Endothelial cell of umbilical vein (primary cell): ENCODE results near the gene VASH2. TPM values are rescaled to one million over a fixed set of nuclear protein-coding genes. Genes with fewer than 3 reads are reported as not detected.

Experiments used
- BruUV-seq: library from RNA; stranded (reverse); fragments of 400-500 nt; replicated peaks from 2 replicates; lab custom pipeline; 2021; lab: Mats Ljungman, UMichigan
- CTCF ChIA-PET: fragments of 300-600, 350-600 bp; sonication (Branson Sonifier 250); formaldehyde crosslinking; loops from one replicate; lab custom pipeline; 2021; ENCODE audit warnings: antibody characterized with exemption, inconsistent platforms; lab: Charles Lee
- POLR2A ChIA-PET: fragments of 300-600, 350-600 bp; sonication (Branson Sonifier 250); formaldehyde crosslinking; loops from one replicate; lab custom pipeline; 2021; ENCODE audit warnings: antibody characterized with exemption, inconsistent platforms; lab: Charles Lee
- DNase-seq: peaks from one replicate; pipeline ENCODE4 v3.0.0-alpha.2; 2011; ENCODE audit warnings: low read depth, low spot score
- FAIRE-seq: peaks from 2 replicates; lab custom pipeline; 2011; peaks lifted over from hg19 to GRCh38; lab: Jason Lieb, UNC
- H2AFZ ChIP-seq: 2 replicates; pipeline ENCODE4 v1.6.0; 2012; ENCODE audit warnings: low read depth, low read length, control low read depth, inconsistent platforms
- H3K27ac ChIP-seq: 2 replicates; pipeline ENCODE4 v1.5.1; 2011; ENCODE audit warnings: low read depth, mild to moderate bottlenecking, control low read depth, low read length, moderate library complexity; ENCODE audit not compliant: insufficient read depth
- H3K27me3 ChIP-seq, 2 experiments: 2 replicates each; pipeline versions ENCODE4 v1.6.0 to v1.6.1; 2011; ENCODE audit warnings: low read length in 2 of 2, mixed read lengths in 1 of 2; ENCODE audit not compliant: control insufficient read depth in 2 of 2, insufficient read depth in 2 of 2
- H3K36me3 ChIP-seq, 2 experiments: 2 replicates in 1 of 2; 3 replicates in 1 of 2; pipeline ENCODE4 v1.5.1; 2011; ENCODE audit warnings: low read length in 2 of 2, mild to moderate bottlenecking in 1 of 2, moderate library complexity in 1 of 2; ENCODE audit not compliant: control insufficient read depth in 2 of 2, insufficient read depth in 2 of 2; ENCODE audit errors: extremely low read depth in 1 of 2
- H3K4me1 ChIP-seq: 3 replicates; pipeline ENCODE4 v1.5.1; 2011; ENCODE audit warnings: mild to moderate bottlenecking, low read length; ENCODE audit not compliant: control insufficient read depth, insufficient read depth; ENCODE audit errors: extremely low read depth
- H3K4me2 ChIP-seq: 2 replicates; pipeline ENCODE4 v1.6.1; 2011; ENCODE audit warnings: low read length, control low read depth, mixed read lengths; ENCODE audit not compliant: insufficient read depth
- H3K4me3 ChIP-seq, 3 experiments: fragments of 200-600 bp in 1 of 3; sonication (generic), shearing (Covaris generic) in 1 of 3; replicated peaks in 1 of 3; 2 replicates each; pipeline ENCODE4 v1.5.1; 2011 to 2016; ENCODE audit warnings: control low read depth in 3 of 3, low read length in 3 of 3, mild to moderate bottlenecking in 2 of 3, inconsistent platforms in 1 of 3, low read depth in 1 of 3, moderate library complexity in 1 of 3; ENCODE audit not compliant: insufficient read depth in 1 of 3
- H3K79me2 ChIP-seq: 2 replicates; pipeline ENCODE4 v1.6.0; 2012; ENCODE audit warnings: low read length, inconsistent platforms; ENCODE audit not compliant: control insufficient read depth, insufficient read depth
- H3K9ac ChIP-seq: replicated peaks from 2 replicates; pipeline ENCODE3; 2011; ENCODE audit warnings: low read length, control low read depth; ENCODE audit not compliant: insufficient read depth; ENCODE audit errors: extremely low read depth
- H3K9me1 ChIP-seq: replicated peaks from 3 replicates; pipeline ENCODE4 v1.6.0; 2011; ENCODE audit warnings: mild to moderate bottlenecking, low read length; ENCODE audit not compliant: control insufficient read depth, insufficient read depth; ENCODE audit errors: extremely low read depth
- H3K9me3 ChIP-seq: replicated peaks from 2 replicates; pipeline ENCODE4 v1.5.1; 2012; ENCODE audit warnings: low read length, inconsistent platforms; ENCODE audit not compliant: control insufficient read depth, insufficient read depth
- H4K20me1 ChIP-seq: replicated peaks from 2 replicates; pipeline ENCODE3; 2011; ENCODE audit warnings: mild to moderate bottlenecking, low read length; ENCODE audit not compliant: control insufficient read depth, insufficient read depth; ENCODE audit errors: extremely low read depth
- CTCF ChIP-seq, 2 donors: IDR thresholded peaks; 1 replicate in 1 of 2; 2 replicates in 1 of 2; pipeline ENCODE4 v1.5.1; 2011; ENCODE audit warnings: low read length in 2 of 2, mild to moderate bottlenecking in 2 of 2, moderate library complexity in 2 of 2, control low read depth in 1 of 2, inconsistent platforms in 1 of 2, low read depth in 1 of 2; ENCODE audit not compliant: insufficient read depth in 1 of 2; ENCODE audit errors: extremely low read depth in 1 of 2
- EZH2 ChIP-seq: IDR thresholded peaks from 2 replicates; pipeline ENCODE4 v1.6.1; 2012; ENCODE audit warnings: borderline replicate concordance, low read depth, mild to moderate bottlenecking, moderate library complexity, low read length, inconsistent platforms; ENCODE audit not compliant: severe bottlenecking
- FOS ChIP-seq: IDR thresholded peaks from 2 replicates; pipeline ENCODE4 v1.6.1; 2011; ENCODE audit warnings: mild to moderate bottlenecking, low read length, moderate library complexity, borderline replicate concordance; ENCODE audit not compliant: insufficient read depth
- GATA2 ChIP-seq: IDR thresholded peaks from 2 replicates; pipeline ENCODE4 v1.7.0; 2011; ENCODE audit warnings: low read depth, mild to moderate bottlenecking, moderate library complexity, mixed read lengths, low read length; ENCODE audit not compliant: insufficient read length, insufficient read depth
- JUN ChIP-seq: IDR thresholded peaks from 2 replicates; pipeline ENCODE4 v1.6.1; 2011; ENCODE audit warnings: borderline replicate concordance, low read depth; ENCODE audit not compliant: insufficient read length, insufficient read depth
- MAX ChIP-seq: IDR thresholded peaks from 2 replicates; pipeline ENCODE4 v1.6.1; 2011; ENCODE audit not compliant: insufficient read depth, insufficient read length
- MYC ChIP-seq: IDR thresholded peaks from one replicate; pipeline ENCODE4 v1.6.1; 2011; ENCODE audit warnings: mild to moderate bottlenecking, low read depth, low read length
- POLR2A ChIP-seq: IDR thresholded peaks from 2 replicates; pipeline ENCODE4 v1.6.1; 2012; ENCODE audit warnings: low read depth, mild to moderate bottlenecking, control low read depth, low read length
- POLR2AphosphoS5 ChIP-seq: IDR thresholded peaks from 2 replicates; pipeline ENCODE4 v1.6.1; 2012; ENCODE audit warnings: low read depth, mild to moderate bottlenecking, control low read depth, low read length, moderate library complexity; ENCODE audit not compliant: insufficient read depth
- dilution Hi-C: fragments of 300-500 bp; cut with MboI; formaldehyde crosslinking; loops from one replicate; pipeline ENCODE4 v1.15.0; 2019; ENCODE audit warnings: low sequenced_read_pairs; ENCODE audit not compliant: extremely low pct_ligation_motif_present
- intact Hi-C: fragments of 100-400 bp; cut with micrococcal nuclease; formaldehyde crosslinking; loops from one replicate; pipeline ENCODE4 v1.10.0; 2022
- polyA plus RNA-seq, 4 experiments: library from polyadenylated mRNA; depleted of rRNA in 3 of 4; stranded (reverse) in 3 of 4; unstranded in 1 of 4; fragments of >200 nt; gene quantifications; 2 replicates each; pipeline versions ENCODE4 v1.2.1 to v1.2.3, GENCODE V29; 2011 to 2012; ENCODE audit warnings: missing spikeins in 1 of 4
- total RNA-seq: library from RNA; stranded (reverse); gene quantifications from 2 replicates; pipeline ENCODE4 v1.2.3, GENCODE V29; 2021

VASH2 gene
- total and polyA plus RNA-seq, 2 donors (not counting 3 experiments of a cell fraction or from before 2014, with no cell fraction given) = 0.70 to 2.9 TPM

GRCh38 chr1:212970085-212970484, 19.7 kb downstream of the VASH2 start:
- H4K20me1 ChIP-seq = no peaks in the 10 kb centered on the region
- no TSS peak for BruUV-seq
- H3K9me3 ChIP-seq = no peaks in the 10 kb centered on the region
- ChIA-PET POLR2A (no interaction called here), CTCF (no interaction called here)
- intact Hi-C loops (no loop called here), dilution Hi-C loops (no loop called here)
- no peaks in the 10 kb centered on the region for H3K27me3 ChIP-seq
- H3K4me2 ChIP-seq = no peak overlapping the region
- H3K9ac ChIP-seq = no peak overlapping the region
- H3K4me3 ChIP-seq = no peak overlapping the region
- DNase-seq (no peak), FAIRE-seq (no peak)
- no peaks in the 10 kb centered on the region for H3K4me1 ChIP-seq
- H2AFZ ChIP-seq = no peak overlapping the region
- no peak for TF ChIP-seq POLR2A
- TF ChIP-seq EZH2 = no peak
- TF ChIP-seq POLR2AphosphoS5 = no peak
- TF ChIP-seq MAX = no peak
- TF ChIP-seq FOS = no peak
- no peak for TF ChIP-seq JUN
- TF ChIP-seq MYC = no peak
- TF ChIP-seq GATA2 = no peak
- no peak for TF ChIP-seq CTCF (IDR thresholded peaks at IDR 0.05; ENCODE audit: extremely low read depth in 1 of 2, insufficient read depth in 1 of 2, low read depth in 1 of 2, low read length in 2 of 2)
- no peaks in the 10 kb centered on the region for H3K36me3 ChIP-seq
- H3K9me1 ChIP-seq = no peaks in the 10 kb centered on the region
- no peaks in the 10 kb centered on the region for H3K79me2 ChIP-seq
- no peak overlapping the region for H3K27ac ChIP-seq
